Activated CD4-positive, CD25-positive, alpha-beta regulatory T cell (primary cell): Measurements from ENCODE around the gene HRC.
"Not testable (repeated sequence)": the region's sequence is repeated elsewhere in the genome, so short reads cannot be mapped to it uniquely, and the experiment has no call there.

Source experiments
- DNase-seq, 4 experiments: peaks; one replicate each; lab custom pipeline; 2025; lab: John Stamatoyannopoulos, UW

The HRC gene

GRCh38 chr19:49155005-49155819 is at the start of gene HRC:
HRC (minus strand) TSS chr19:49155396; CDS start chr19:49155237, 159 bp downstream.
- DNase-seq, result no peak

GRCh38 chr19:49201042-49201441 is 45.8 kb upstream of the HRC start:
- DNase-seq, result no peak

- DNase-seq, result no peak
Measured at GRCh38 chr19:49200238-49200862, 45.2 kb upstream of the HRC start.

GRCh38 chr19:49196527-49197240 is 41.5 kb upstream of the HRC start:
- no peak for DNase-seq

- DNase-seq, result no peak
Measured at GRCh38 chr19:49194408-49194807, 39.2 kb upstream of the HRC start.

GRCh38 chr19:49193822-49194394 is 38.7 kb upstream of the HRC start:
- no peak for DNase-seq

GRCh38 chr19:49190781-49191180 is 35.6 kb upstream of the HRC start:
- DNase-seq, result no peak

- no peak for DNase-seq
Measured at GRCh38 chr19:49189259-49189658, 34.1 kb upstream of the HRC start.

GRCh38 chr19:49188626-49189200 is 33.5 kb upstream of the HRC start:
- DNase-seq, result no peak

- no peak for DNase-seq
Measured at GRCh38 chr19:49186108-49186507, 30.9 kb upstream of the HRC start.

GRCh38 chr19:49182848-49183375 is 27.7 kb upstream of the HRC start:
- DNase-seq, result no peak

GRCh38 chr19:49182010-49182847 is 27.0 kb upstream of the HRC start:
- not testable (repeated sequence) for DNase-seq

- no peak for DNase-seq
Measured at GRCh38 chr19:49180659-49181058, 25.5 kb upstream of the HRC start.

GRCh38 chr19:49173198-49173597 is 18.0 kb upstream of the HRC start:
- DNase-seq, result no peak

GRCh38 chr19:49168421-49168820 is 13.2 kb upstream of the HRC start:
- DNase-seq, result no peak

- DNase-seq, result no peak
Measured at GRCh38 chr19:49167857-49168409, 12.7 kb upstream of the HRC start.

- DNase-seq, result no peak
Measured at GRCh38 chr19:49165865-49166301, 10.7 kb upstream of the HRC start.

GRCh38 chr19:49165111-49165750 is 10.0 kb upstream of the HRC start:
- no peak for DNase-seq

GRCh38 chr19:49161987-49162386 is 6.8 kb upstream of the HRC start:
- DNase-seq, result no peak
